HepG2 (cell line): ENCODE results near the gene CNOT6. TPM values are rescaled to one million over a fixed set of nuclear protein-coding genes. Genes with fewer than 3 reads are reported as not detected.
"Not testable (repeated sequence)": the region's sequence is repeated elsewhere in the genome, so short reads cannot be mapped to it uniquely, and the experiment has no call there.

ENCODE experiments used
- ATAC-seq: fragments of 200-7000 bp; cut with Tn5 transposase; 3 replicates; pipeline ENCODE4 v1.9.1; 2020; ENCODE audit warnings: mild to moderate bottlenecking, moderate library complexity
- BruUV-seq: library from RNA; stranded (reverse); fragments of 400-500 nt; replicated peaks from 2 replicates; lab custom pipeline; 2021; lab: Mats Ljungman, UMichigan
- CTCF ChIA-PET: fragments of 300-600 bp; formaldehyde crosslinking; extraction: SDS; loops from one replicate; lab custom pipeline; 2021; ENCODE audit warnings: low total read pairs, inconsistent platforms, low intra/inter-chr PET ratio; lab: Yijun Ruan, JAX
- POLR2A ChIA-PET: fragments of 350-600 bp; sonication (Branson Sonifier 250); formaldehyde crosslinking; loops from one replicate; lab custom pipeline; 2020; ENCODE audit warnings: antibody characterized with exemption, inconsistent platforms; lab: Yijun Ruan, JAX
- DNase-seq: peaks from one replicate; pipeline ENCODE4 v3.0.0-alpha.2; 2015; ENCODE audit warnings: low spot score
- FAIRE-seq: peaks from 3 replicates; lab custom pipeline; 2011; peaks lifted over from hg19 to GRCh38; lab: Jason Lieb, UNC
- H2AFZ ChIP-seq: one replicate; pipeline ENCODE4 v1.6.1; 2011; ENCODE audit warnings: low read length, inconsistent platforms
- H3K27ac ChIP-seq: fragments of 300-600 bp; 3 replicates; pipeline ENCODE4 v1.8.0; 2011; ENCODE audit warnings: mixed run types, mild to moderate bottlenecking, mixed read lengths, low read length, inconsistent platforms; ENCODE audit not compliant: insufficient read depth; ENCODE audit errors: extremely low read length
- H3K27me3 ChIP-seq, 2 experiments: fragments of 200-600 bp in 1 of 2; 2 replicates in 1 of 2; 3 replicates in 1 of 2; pipeline versions ENCODE4 v1.6.0 to v1.8.0; 2011; ENCODE audit warnings: low read length in 2 of 2, mild to moderate bottlenecking in 2 of 2, moderate library complexity in 2 of 2, inconsistent platforms in 1 of 2; ENCODE audit not compliant: insufficient read depth in 2 of 2, control insufficient read depth in 1 of 2
- H3K36me3 ChIP-seq, 2 experiments: fragments of 200-600 bp in 1 of 2; replicated peaks in 1 of 2; 2 replicates in 1 of 2; 3 replicates in 1 of 2; pipeline versions ENCODE4 v1.5.1 to v1.8.0; 2011; ENCODE audit warnings: low read length in 2 of 2, inconsistent platforms in 1 of 2; ENCODE audit not compliant: insufficient read depth in 2 of 2, control insufficient read depth in 1 of 2
- H3K4me1 ChIP-seq: 2 replicates; pipeline ENCODE4 v1.5.1; 2012; ENCODE audit warnings: low read length, inconsistent platforms; ENCODE audit not compliant: insufficient read depth
- H3K4me2 ChIP-seq: 2 replicates; pipeline ENCODE4 v1.6.0; 2011; ENCODE audit warnings: low read depth, low read length, inconsistent platforms
- H3K4me3 ChIP-seq, 3 experiments: fragments of 200-600 bp in 1 of 3; sonication (generic), shearing (Covaris generic) in 1 of 3; replicated peaks in 1 of 3; 2 replicates each; pipeline ENCODE4 v1.5.1; 2011 to 2016; ENCODE audit warnings: low read length in 3 of 3, inconsistent platforms in 2 of 3, low read depth in 2 of 3, mild to moderate bottlenecking in 2 of 3, control low read depth in 1 of 3, mixed read lengths in 1 of 3; ENCODE audit not compliant: insufficient read depth in 1 of 3
- H3K79me2 ChIP-seq: one replicate; pipeline ENCODE4 v1.6.1; 2011; ENCODE audit warnings: low read length, inconsistent platforms; ENCODE audit not compliant: insufficient read depth
- H3K9ac ChIP-seq: 2 replicates; pipeline ENCODE4 v1.6.0; 2011; ENCODE audit warnings: mild to moderate bottlenecking, low read depth, low read length, inconsistent platforms; ENCODE audit not compliant: insufficient read depth
- H3K9me3 ChIP-seq: 2 replicates; pipeline ENCODE4 v1.5.1; 2012; ENCODE audit warnings: mild to moderate bottlenecking, low read length
- H4K20me1 ChIP-seq: 2 replicates; pipeline ENCODE4 v1.6.0; 2011; ENCODE audit warnings: inconsistent platforms, mild to moderate bottlenecking, low read length, moderate library complexity; ENCODE audit not compliant: insufficient read depth
- AGO2 ChIP-seq: fragments of 200-400 bp; formaldehyde crosslinking; optimal IDR thresholded peaks from 2 replicates; pipeline ENCODE3; 2017; ENCODE audit warnings: mild to moderate bottlenecking, low read depth, low read length, moderate library complexity
- WGBS: methylation state at CpG from one replicate; pipeline ENCODE4 v1.1.6; 2017; ENCODE audit warnings: low lambda C conversion rate; 5-methylcytosine and 5-hydroxymethylcytosine counted together
- in situ Hi-C: cut with HindIII; loops from 2 replicates; pipeline ENCODE4 v1.10.0; 2017; ENCODE audit warnings: low pct_unique_long_range_greater_than_20kb; ENCODE audit not compliant: extremely low pct_ligation_motif_present
- intact Hi-C: fragments of 100-400 bp; cut with micrococcal nuclease; formaldehyde crosslinking; loops from one replicate; pipeline ENCODE4 v1.10.0; 2022; ENCODE audit not compliant: unreplicated experiment
- polyA plus RNA-seq, 8 experiments: library from polyadenylated mRNA; depleted of rRNA in 3 of 8; stranded (reverse) in 7 of 8; unstranded in 1 of 8; fragments of >200 nt; fragmentation: Illumina TruSeq in 4 of 8; extraction: Trizol in 4 of 8; gene quantifications; 2 replicates each; pipeline versions ENCODE4 v1.2.1 to v1.2.3, GENCODE V29; 2011 to 2016; ENCODE audit warnings: low read depth in 4 of 8, missing spikeins in 1 of 8, mixed read lengths in 1 of 8; ENCODE audit not compliant: insufficient read depth in 1 of 8
- total RNA-seq, 5 experiments: library from RNA; depleted of rRNA; stranded (reverse); fragments of >200 nt; fragmentation: Illumina TruSeq; extraction: Trizol; gene quantifications; 2 replicates each; pipeline ENCODE4 v1.2.3, GENCODE V29; 2016; ENCODE audit warnings: low read depth in 1 of 5

CNOT6 gene
- total and polyA plus RNA-seq, 2 of the 13 experiments (the other 11 are each of a cell fraction or from before 2014, with no cell fraction given): 8.8 to 9.1 TPM

GRCh38 chr5:180531036-180531585 lies 36.9 kb downstream of the CNOT6 start:
- intact Hi-C loops, H3K4me1 ChIP-seq, ATAC-seq, H3K9ac ChIP-seq, CTCF ChIA-PET, H3K4me3 ChIP-seq, H2AFZ ChIP-seq, in situ Hi-C loops, H3K4me2 ChIP-seq, H3K27ac ChIP-seq, BruUV-seq, POLR2A ChIA-PET, H3K9me3 ChIP-seq, DNase-seq, FAIRE-seq, H3K27me3 ChIP-seq: not testable (repeated sequence)
- Histone ChIP-seq H3K36me3 (peaks cover 5 to 46% of the 10 kb centered on the region in 2 experiments), H4K20me1 (peaks cover 12% of the 10 kb centered on the region), H3K79me2 (peaks cover 24% of the 10 kb centered on the region)
- WGBS: 97% methylated on average over 24 of the region's 43 CpGs

- DNase-seq (no peak), FAIRE-seq (no peak), ATAC-seq (no peak)
- Histone ChIP-seq H3K27ac (no peak overlapping the region), H3K9ac (no peak overlapping the region), H3K9me3 (no peaks in the 10 kb centered on the region), H4K20me1 (peaks cover 8% of the 10 kb centered on the region), H3K27me3 (no peaks in the 10 kb centered on the region), H3K4me2 (no peak overlapping the region), H3K4me3 (no peak overlapping the region), H3K4me1 (no peaks in the 10 kb centered on the region), H2AFZ (no peak overlapping the region), H3K36me3 (peaks cover 5 to 46% of the 10 kb centered on the region in 2 experiments), H3K79me2 (peaks cover 22% of the 10 kb centered on the region)
- POLR2A ChIA-PET: no interaction called here
- intact Hi-C loops: no loop called here
- no peak for TF ChIP-seq AGO2
- in situ Hi-C loops: no loop called here
- BruUV-seq: no TSS peak
- CTCF ChIA-PET: no interaction called here
- 100% methylated on average over 1 of the region's 1 CpG for WGBS
Measured at GRCh38 chr5:180532268-180532667, 38.1 kb downstream of the CNOT6 start.
